Measurements from ENCODE around the gene POLR3F.

POLR3F gene

DNA sequence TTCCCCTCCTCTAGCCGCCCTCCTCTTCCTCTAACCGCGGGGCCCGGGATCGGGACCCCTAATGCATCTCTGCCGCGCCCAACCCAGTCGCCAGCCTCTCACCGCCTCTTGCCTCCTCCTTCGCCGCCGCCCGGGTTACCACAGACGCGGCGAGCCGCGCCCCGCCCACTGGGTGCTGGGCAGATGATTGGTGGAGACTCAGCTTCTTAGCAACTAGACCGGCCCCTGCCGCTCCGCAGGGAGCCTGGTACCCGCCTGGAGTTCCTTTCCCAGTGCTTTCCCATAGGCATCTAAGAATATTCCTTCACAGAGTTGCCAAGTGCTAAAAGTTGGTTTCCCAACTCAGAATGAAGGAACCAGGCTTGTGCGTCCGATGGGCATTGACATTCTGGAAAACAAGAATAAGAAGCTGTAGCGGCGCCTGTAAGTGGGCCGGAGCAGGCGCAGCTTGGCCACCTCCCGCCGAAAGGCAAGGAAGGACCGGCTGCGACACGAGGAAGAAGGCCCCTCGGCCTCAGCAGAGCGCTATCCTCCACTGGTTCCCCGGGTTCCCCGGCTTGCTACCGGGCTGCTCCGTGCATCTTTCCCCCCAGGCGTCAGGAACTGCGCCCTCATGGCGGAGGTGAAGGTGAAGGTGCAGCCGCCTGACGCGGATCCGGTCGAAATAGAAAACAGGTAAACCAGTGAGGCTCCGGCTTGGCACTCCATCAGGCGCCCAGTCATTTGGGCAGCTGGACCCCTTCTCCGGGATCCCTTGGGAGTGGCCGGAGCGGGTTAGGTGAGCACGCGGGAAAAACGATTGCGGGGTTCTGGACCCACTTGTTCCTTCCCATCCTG, at the start of gene POLR3F, which contains the start of gene DZANK1:
Gene POLR3F (plus strand): TSS at position 497 of the 837 bp plus-strand sequence. CDS start 117 bp downstream, at position 614.
Gene DZANK1 (minus strand): TSS at position 137 of the 837 bp plus-strand sequence. CDS start 1,672 bp downstream, outside the sequence.
- Mint-ChIP-seq H3K27ac (peak within 1 kb of the TSS; percentile 90), H3K4me1 (peaks cover 36% of the 10 kb centered on the region), H3K36me3 (peaks cover 5% of the 10 kb centered on the region), H3K9me3 (no peaks in the 10 kb centered on the region), H3K4me3 (peak within 1 kb of the TSS; percentile 94), H3K27me3 (peaks cover 5% of the 10 kb centered on the region)
- CTCF ChIA-PET: interaction anchor here (1.3 kb wide), 1 partner anchor 30 kb away, joined by 3 read pairs; the partner anchor contains the start of gene RBBP9
- peak; percentile 96 for DNase-seq

DNA sequence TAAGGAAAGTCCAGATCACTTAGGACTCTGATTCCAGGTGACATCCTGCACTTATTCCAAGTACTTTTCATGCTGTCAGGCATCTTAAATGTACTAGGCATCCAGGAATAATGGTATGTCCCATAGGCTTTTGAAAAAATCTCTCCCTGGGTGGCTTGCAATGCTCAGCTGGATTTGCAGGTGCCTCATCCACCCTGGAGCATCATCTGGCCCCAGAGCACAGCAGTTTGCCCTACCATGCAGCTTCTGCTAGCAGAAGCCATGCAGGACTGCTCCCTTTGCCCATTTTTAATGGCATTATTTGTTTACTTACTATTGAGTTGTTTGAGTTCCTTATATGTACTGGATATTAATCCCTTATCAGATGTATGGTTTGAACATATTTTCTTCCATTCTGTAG, 45.6 kb upstream of the POLR3F start:
- no peaks in the 10 kb centered on the region for H3K27me3 Mint-ChIP-seq
- H3K9me3 Mint-ChIP-seq: no peaks in the 10 kb centered on the region
- DNase-seq: no peak
- no peaks in the 10 kb centered on the region for H3K4me1 Mint-ChIP-seq
- no peak overlapping the region for H3K27ac Mint-ChIP-seq
- no peak overlapping the region for H3K4me3 Mint-ChIP-seq
- no peaks in the 10 kb centered on the region for H3K36me3 Mint-ChIP-seq
- CTCF ChIA-PET: no interaction called here

DNA sequence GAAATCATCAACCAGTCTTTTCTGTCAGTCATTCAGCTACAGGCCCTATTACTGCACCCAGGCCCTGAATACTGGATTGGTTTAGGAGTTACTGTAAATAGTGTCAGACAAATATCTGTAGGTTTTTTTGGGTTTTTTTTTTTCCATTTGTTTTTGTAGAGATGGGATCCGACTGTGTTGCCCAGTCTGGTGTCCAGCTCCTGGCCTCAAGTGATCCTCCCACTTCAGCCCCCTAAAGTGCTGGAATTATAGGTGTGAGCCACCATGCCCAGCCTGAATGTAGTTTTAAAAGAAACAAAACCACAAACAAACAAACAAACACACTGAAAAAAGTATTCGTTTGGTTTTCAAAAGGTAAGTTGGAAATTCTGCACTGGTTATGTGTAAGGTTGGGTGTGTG, 40.0 kb upstream of the POLR3F start:
- Mint-ChIP-seq H3K9me3 (no peaks in the 10 kb centered on the region), H3K27ac (no peak overlapping the region), H3K4me1 (no peaks in the 10 kb centered on the region), H3K36me3 (no peaks in the 10 kb centered on the region), H3K4me3 (no peak overlapping the region), H3K27me3 (no peaks in the 10 kb centered on the region)
- no peak for DNase-seq
- CTCF ChIA-PET: no interaction called here

- H3K4me3 Mint-ChIP-seq: no peak overlapping the region
- H3K4me1 Mint-ChIP-seq: no peaks in the 10 kb centered on the region
- H3K27me3 Mint-ChIP-seq: no peaks in the 10 kb centered on the region
- H3K9me3 Mint-ChIP-seq: no peaks in the 10 kb centered on the region
- no peak for DNase-seq
- no peaks in the 10 kb centered on the region for H3K36me3 Mint-ChIP-seq
- no peak overlapping the region for H3K27ac Mint-ChIP-seq
- CTCF ChIA-PET: no interaction called here
Measured at GRCh38 chr20:18428490-18429173, 38.6 kb upstream of the POLR3F start.

DNA sequence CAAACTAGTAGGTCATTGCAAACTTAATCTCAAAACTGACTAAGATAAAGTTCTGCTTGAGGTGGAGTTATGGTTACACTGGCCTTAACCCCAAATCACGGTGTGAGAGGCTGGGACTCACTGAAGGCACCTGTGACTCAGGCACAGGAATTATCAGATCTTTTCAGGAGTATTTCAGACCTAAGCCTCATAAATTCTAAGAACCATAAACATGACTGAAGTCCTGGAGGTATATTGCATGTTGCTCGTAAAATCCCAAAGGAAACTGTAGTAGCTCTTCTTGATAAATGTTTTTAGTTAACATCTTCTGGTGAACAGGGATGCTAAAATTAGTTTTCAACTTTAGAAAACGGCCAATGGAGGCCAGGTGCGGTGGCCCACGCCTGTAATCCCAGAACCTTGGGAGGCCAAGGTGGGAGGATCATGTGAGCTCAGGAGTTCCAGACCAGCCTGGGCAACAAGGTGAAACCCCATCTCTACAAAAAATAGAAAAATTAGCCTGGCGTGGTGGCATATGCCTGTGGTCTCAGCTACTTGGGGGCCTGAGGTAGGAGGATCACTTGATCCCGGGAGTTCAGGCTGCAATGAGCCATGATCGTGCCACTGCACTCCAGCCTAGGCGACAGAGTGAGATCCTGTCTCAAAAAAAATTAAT, 36.9 kb upstream of the POLR3F start:
- DNase-seq: no peak
- Mint-ChIP-seq H3K27me3 (no peaks in the 10 kb centered on the region), H3K4me3 (no peak overlapping the region), H3K36me3 (no peaks in the 10 kb centered on the region), H3K27ac (no peak overlapping the region), H3K4me1 (no peaks in the 10 kb centered on the region), H3K9me3 (no peaks in the 10 kb centered on the region)
- CTCF ChIA-PET: no interaction called here

DNA sequence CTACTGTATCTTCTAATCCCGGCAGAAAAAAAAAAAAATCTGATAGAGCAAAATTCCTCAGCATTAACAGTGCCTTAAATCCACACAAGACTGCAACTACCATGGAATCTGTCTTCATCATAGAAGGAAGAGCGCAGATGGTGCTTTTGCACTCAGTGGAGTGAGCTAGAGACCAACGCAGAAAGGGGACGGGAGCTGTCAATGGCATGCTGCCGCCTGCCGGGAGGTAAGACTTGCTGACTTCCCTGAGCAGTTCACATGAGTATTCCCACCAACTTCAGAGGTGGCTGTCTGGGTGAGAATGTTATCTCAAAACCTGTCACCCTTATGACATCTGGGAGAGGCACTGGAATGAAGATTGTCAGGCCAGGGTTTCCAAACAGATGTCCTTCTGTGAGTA, 36.0 kb upstream of the POLR3F start:
- no peaks in the 10 kb centered on the region for H3K9me3 Mint-ChIP-seq
- CTCF ChIA-PET: no interaction called here

GRCh38 chr20:18436847-18437246, 30.3 kb upstream of the POLR3F start:
- H3K4me1 Mint-ChIP-seq: peaks cover 7% of the 10 kb centered on the region
- H3K9me3 Mint-ChIP-seq: no peaks in the 10 kb centered on the region
- H3K27me3 Mint-ChIP-seq: peaks cover 4% of the 10 kb centered on the region
- no peak for DNase-seq
- H3K36me3 Mint-ChIP-seq: no peaks in the 10 kb centered on the region
- CTCF ChIA-PET: no interaction called here
- no peak overlapping the region for H3K27ac Mint-ChIP-seq
- no peak overlapping the region for H3K4me3 Mint-ChIP-seq

More for the DNA sequence above, 36.0 kb upstream of the POLR3F start:
- no peak overlapping the region for H3K27ac Mint-ChIP-seq
- DNase-seq: no peak
- H3K36me3 Mint-ChIP-seq: no peaks in the 10 kb centered on the region
- H3K27me3 Mint-ChIP-seq: no peaks in the 10 kb centered on the region
- no peaks in the 10 kb centered on the region for H3K4me1 Mint-ChIP-seq
- no peak overlapping the region for H3K4me3 Mint-ChIP-seq

GRCh38 chr20:18440403-18440802, 26.8 kb upstream of the POLR3F start:
- peaks cover 4% of the 10 kb centered on the region for H3K27me3 Mint-ChIP-seq
- DNase-seq: no peak
- CTCF ChIA-PET: no interaction called here
- no peak overlapping the region for H3K4me3 Mint-ChIP-seq
- H3K4me1 Mint-ChIP-seq: peaks cover 7% of the 10 kb centered on the region
- no peaks in the 10 kb centered on the region for H3K9me3 Mint-ChIP-seq
- H3K36me3 Mint-ChIP-seq: no peaks in the 10 kb centered on the region
- no peak overlapping the region for H3K27ac Mint-ChIP-seq

GRCh38 chr20:18443886-18444285, 23.3 kb upstream of the POLR3F start:
- H3K36me3 Mint-ChIP-seq: no peaks in the 10 kb centered on the region
- no peaks in the 10 kb centered on the region for H3K27me3 Mint-ChIP-seq
- no peaks in the 10 kb centered on the region for H3K9me3 Mint-ChIP-seq
- CTCF ChIA-PET: no interaction called here
- no peaks in the 10 kb centered on the region for H3K4me1 Mint-ChIP-seq
- no peak overlapping the region for H3K27ac Mint-ChIP-seq
- no peak for DNase-seq
- H3K4me3 Mint-ChIP-seq: no peak overlapping the region

DNA sequence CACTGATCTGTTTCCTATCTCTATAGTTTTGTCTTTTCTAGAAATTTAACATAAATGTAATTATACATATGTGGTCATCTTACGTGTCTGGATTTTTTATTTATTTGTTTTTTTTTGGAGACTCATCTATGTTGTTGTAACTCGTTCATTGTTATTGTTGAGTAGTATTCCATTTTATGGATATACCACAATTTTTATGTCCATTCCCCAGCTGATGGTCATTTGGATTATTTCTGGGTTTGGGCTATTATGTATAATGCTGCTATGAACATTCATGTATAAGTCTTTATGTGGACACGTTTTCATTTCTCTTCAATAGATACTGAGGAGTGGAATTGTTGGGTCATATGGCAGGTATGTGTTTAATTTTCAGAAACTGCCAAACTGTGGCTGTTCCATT, 10.6 kb upstream of the POLR3F start:
- Mint-ChIP-seq H3K27me3 (no peaks in the 10 kb centered on the region), H3K4me3 (no peak overlapping the region), H3K36me3 (no peaks in the 10 kb centered on the region), H3K9me3 (peaks cover 4% of the 10 kb centered on the region), H3K4me1 (no peaks in the 10 kb centered on the region), H3K27ac (no peak overlapping the region)
- CTCF ChIA-PET: no interaction called here
- no peak for DNase-seq

GRCh38 chr20:18465536-18466200, 1.5 kb upstream of the POLR3F start:
- Mint-ChIP-seq H3K4me3 (peak overlapping the region; percentile 94), H3K36me3 (peaks cover 5% of the 10 kb centered on the region), H3K4me1 (peaks cover 36% of the 10 kb centered on the region), H3K9me3 (no peaks in the 10 kb centered on the region), H3K27me3 (peaks cover 5% of the 10 kb centered on the region), H3K27ac (no peak overlapping the region)
- no peak for DNase-seq
- CTCF ChIA-PET: no interaction called here

DNA sequence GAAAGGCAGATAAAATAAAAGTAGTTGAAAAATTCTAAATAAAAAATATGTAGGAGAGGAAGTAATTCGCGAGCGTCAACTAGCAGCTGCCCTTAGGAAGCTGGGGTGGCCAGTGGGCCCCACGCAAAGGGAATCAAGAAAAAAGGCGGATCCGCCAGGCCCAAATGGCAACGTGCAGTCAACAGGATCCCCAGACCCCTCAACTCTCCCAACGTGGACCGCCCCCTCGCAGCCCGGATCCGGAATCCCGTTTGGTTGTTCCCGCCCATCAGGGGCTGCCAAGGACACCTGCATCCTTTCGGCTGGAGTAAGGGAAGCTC, 656 bp upstream of the POLR3F start:
- Mint-ChIP-seq H3K9me3 (no peaks in the 10 kb centered on the region), H3K27ac (no peak overlapping the region), H3K4me3 (peak overlapping the region; percentile 94), H3K4me1 (peaks cover 36% of the 10 kb centered on the region), H3K36me3 (peaks cover 5% of the 10 kb centered on the region), H3K27me3 (peaks cover 5% of the 10 kb centered on the region)
- CTCF ChIA-PET: interaction anchor here (1.3 kb wide), 1 partner anchor 31 kb away, joined by 3 read pairs; the partner anchor contains the start of gene RBBP9
- DNase-seq: no peak

- no peak for DNase-seq
- CTCF ChIA-PET: interaction anchor here (1.1 kb wide), 1 partner anchor 16 kb away, joined by 4 read pairs; no protein-coding TSS in a partner anchor
- Mint-ChIP-seq H3K9me3 (no peaks in the 10 kb centered on the region), H3K4me3 (no peak overlapping the region), H3K27me3 (no peaks in the 10 kb centered on the region), H3K36me3 (peaks cover 32% of the 10 kb centered on the region), H3K27ac (no peak overlapping the region), H3K4me1 (no peaks in the 10 kb centered on the region)
Measured at GRCh38 chr20:18477218-18477617, 10.0 kb downstream of the POLR3F start.

- no peak overlapping the region for H3K27ac Mint-ChIP-seq
- no peak for DNase-seq
- CTCF ChIA-PET: interaction anchor here (1.1 kb wide), 1 partner anchor 16 kb away, joined by 4 read pairs; no protein-coding TSS in a partner anchor
- no peak overlapping the region for H3K4me3 Mint-ChIP-seq
- H3K9me3 Mint-ChIP-seq: no peaks in the 10 kb centered on the region
- H3K4me1 Mint-ChIP-seq: no peaks in the 10 kb centered on the region
- no peaks in the 10 kb centered on the region for H3K27me3 Mint-ChIP-seq
- H3K36me3 Mint-ChIP-seq: peaks cover 36% of the 10 kb centered on the region
Measured at GRCh38 chr20:18477821-18478220, 10.6 kb downstream of the POLR3F start.

Data from activated naive CD4-positive, alpha-beta T cell treated with anti-CD3 and anti-CD28 coated beads, Interleukin-2, amount 10 ng/mL, durations not matched to agents 7 days and 5 days (primary cell).